GM19035 (cell line): ENCODE data around the gene PSTK.
A peak's percentile ranks its signal among the peaks of the same experiment; 100 is the strongest.

Experiments used
- ATAC-seq: cut with Tn5 transposase; IDR thresholded peaks from one replicate; pipeline ENCODE4 v1.9.1; 2021; ENCODE audit not compliant: unreplicated experiment

PSTK gene

GRCh38 chr10:122992031-122992585 lies 11.9 kb downstream of the PSTK start:
- ATAC-seq, result no peak

GRCh38 chr10:122993797-122994336 lies 13.7 kb downstream of the PSTK start:
- no peak for ATAC-seq

GRCh38 chr10:122995936-122996335 lies 15.7 kb downstream of the PSTK start:
- ATAC-seq, result no peak

GRCh38 chr10:122997864-122998263 lies 17.7 kb downstream of the PSTK start:
- peak; percentile 58 for ATAC-seq

GRCh38 chr10:122998360-122998917 lies 18.2 kb downstream of the PSTK start:
- no peak for ATAC-seq

GRCh38 chr10:122998934-122999333 lies 18.7 kb downstream of the PSTK start:
- no peak for ATAC-seq

- no peak for ATAC-seq
Measured at GRCh38 chr10:122999347-122999746, 19.1 kb downstream of the PSTK start.

GRCh38 chr10:123000155-123000554 lies 20.0 kb downstream of the PSTK start:
- no peak for ATAC-seq

GRCh38 chr10:123001370-123001769 lies 21.2 kb downstream of the PSTK start:
- no peak for ATAC-seq

- no peak for ATAC-seq
Measured at GRCh38 chr10:123004298-123004697, 24.1 kb downstream of the PSTK start.

GRCh38 chr10:123007558-123008354 lies 27.6 kb downstream of the PSTK start:
- peak; percentile 40 for ATAC-seq

GRCh38 chr10:123008355-123009104 lies 28.3 kb downstream of the PSTK start, which contains the start of the genes ACADSB and IKZF5:
Gene ACADSB (plus strand): TSS chr10:123009006. CDS start chr10:123009030, 24 bp downstream.
Gene IKZF5 (minus strand): TSS chr10:123008795. CDS start chr10:122998625, 10,170 bp downstream.
- peak; percentile 83 for ATAC-seq

- peak; percentile 28 for ATAC-seq
Measured at GRCh38 chr10:123009105-123009820, 29.1 kb downstream of the PSTK start.

GRCh38 chr10:123011987-123012386 lies 31.8 kb downstream of the PSTK start:
- no peak for ATAC-seq

- no peak for ATAC-seq
Measured at GRCh38 chr10:123013456-123014419, 33.5 kb downstream of the PSTK start.

GRCh38 chr10:123014772-123015171 lies 34.6 kb downstream of the PSTK start:
- ATAC-seq, result no peak

- ATAC-seq, result no peak
Measured at GRCh38 chr10:123016228-123016627, 36.0 kb downstream of the PSTK start.

GRCh38 chr10:123017421-123018165 lies 37.4 kb downstream of the PSTK start:
- ATAC-seq, result no peak

GRCh38 chr10:123018531-123018930 lies 38.3 kb downstream of the PSTK start:
- no peak for ATAC-seq
